K562 (cell line): ENCODE data around the gene NR1D2. TPM values are rescaled to one million over a fixed set of nuclear protein-coding genes. Genes with fewer than 3 reads are reported as not detected.

Experiments
- ATAC-seq: fragments of 200-7000 bp; cut with Tn5 transposase; 3 replicates; pipeline ENCODE4 v1.9.1; 2020; ENCODE audit warnings: moderate library complexity
- BruUV-seq: library from RNA; stranded (reverse); fragments of 400-500 nt; replicated peaks from 2 replicates; lab custom pipeline; 2021; lab: Mats Ljungman, UMichigan
- CTCF ChIA-PET: fragments of 300-600 bp; formaldehyde crosslinking; extraction: SDS; loops from one replicate; lab custom pipeline; 2021; ENCODE audit warnings: low intra/inter-chr PET ratio; lab: Yijun Ruan, JAX
- POLR2A ChIA-PET: fragments of 300-600, 350-650 bp; sonication (Branson Sonifier 250); formaldehyde crosslinking; extraction: SDS; loops from one replicate; lab custom pipeline; 2021; ENCODE audit warnings: antibody characterized with exemption, inconsistent platforms; lab: Yijun Ruan, JAX
- DNase-seq, 4 experiments: peaks; one replicate each; pipeline versions ENCODE4 v3.0.0 to v3.0.0-alpha.2; 2011 to 2018; ENCODE audit warnings: low spot score in 3 of 4, mixed read lengths in 3 of 4; ENCODE audit errors: extremely low read depth in 1 of 4
- FAIRE-seq: peaks from 2 replicates; lab custom pipeline; 2011; peaks lifted over from hg19 to GRCh38; lab: Jason Lieb, UNC
- H2AFZ ChIP-seq: 2 replicates; pipeline ENCODE4 v1.6.0; 2011; ENCODE audit warnings: low read depth, low read length, control low read depth, inconsistent platforms
- H3K27ac ChIP-seq: fragments of 200-600 bp; 3 replicates; pipeline ENCODE4 v1.8.0; 2011; ENCODE audit warnings: low read depth, mild to moderate bottlenecking, control low read depth, inconsistent platforms, low read length, moderate library complexity, mixed read lengths; ENCODE audit errors: extremely low read depth
- H3K27me3 ChIP-seq, 2 experiments: fragments of 300-600 bp in 1 of 2; 2 replicates in 1 of 2; 3 replicates in 1 of 2; pipeline versions ENCODE4 v1.6.0 to v1.8.0; 2011; ENCODE audit warnings: inconsistent platforms in 2 of 2, low read length in 2 of 2, mild to moderate bottlenecking in 1 of 2, mixed read lengths in 1 of 2, moderate library complexity in 1 of 2; ENCODE audit not compliant: control insufficient read depth in 2 of 2, insufficient read depth in 2 of 2
- H3K36me3 ChIP-seq: fragments of 300-600 bp; 3 replicates; pipeline ENCODE4 v1.8.0; 2011; ENCODE audit warnings: mild to moderate bottlenecking, low read length, inconsistent platforms; ENCODE audit not compliant: control insufficient read depth, insufficient read depth
- H3K4me1 ChIP-seq, 2 experiments: fragments of 200-600 bp in 1 of 2; replicated peaks in 1 of 2; 2 replicates in 1 of 2; 3 replicates in 1 of 2; pipeline versions ENCODE4 v1.5.1 to v1.8.0; 2011; ENCODE audit warnings: inconsistent platforms in 2 of 2, low read length in 2 of 2, mild to moderate bottlenecking in 1 of 2, mixed read lengths in 1 of 2, moderate library complexity in 1 of 2; ENCODE audit not compliant: control insufficient read depth in 2 of 2, insufficient read depth in 2 of 2
- H3K4me2 ChIP-seq: 2 replicates; pipeline ENCODE4 v1.6.1; 2011; ENCODE audit warnings: low read length, control low read depth, inconsistent platforms, mixed read lengths; ENCODE audit not compliant: insufficient read depth
- H3K4me3 ChIP-seq: fragments of 200-600 bp; sonication (generic), shearing (Covaris generic); 2 replicates; pipeline ENCODE4 v1.5.1; 2016; ENCODE audit warnings: control low read depth, inconsistent platforms
- H3K79me2 ChIP-seq: fragments of 200-600 bp; 3 replicates; pipeline ENCODE4 v1.8.0; 2011; ENCODE audit warnings: low read length, inconsistent platforms; ENCODE audit not compliant: control insufficient read depth, insufficient read depth
- H3K9ac ChIP-seq, 2 experiments: 2 replicates each; pipeline versions ENCODE4 v1.6.0 to v1.6.1; 2011; ENCODE audit warnings: low read depth in 2 of 2, low read length in 2 of 2, control low read depth in 1 of 2, inconsistent platforms in 1 of 2, mild to moderate bottlenecking in 1 of 2, mixed read lengths in 1 of 2; ENCODE audit not compliant: insufficient read depth in 1 of 2
- H3K9me1 ChIP-seq: one replicate; pipeline ENCODE4 v1.6.0; 2011; ENCODE audit warnings: inconsistent platforms, mild to moderate bottlenecking, low read length, moderate library complexity; ENCODE audit not compliant: control insufficient read depth, insufficient read depth
- H3K9me3 ChIP-seq: replicated peaks from 2 replicates; pipeline ENCODE4 v1.5.1; 2011; ENCODE audit warnings: low read depth, low read length, inconsistent platforms; ENCODE audit not compliant: control insufficient read depth, insufficient read depth
- H4K20me1 ChIP-seq: replicated peaks from 2 replicates; pipeline ENCODE4 v1.6.1; 2011; ENCODE audit warnings: low read length, inconsistent platforms, mixed read lengths; ENCODE audit not compliant: control insufficient read depth, insufficient read depth
- BRD4 ChIP-seq: fragments of 200-600 bp; sonication (generic); IDR thresholded peaks from 2 replicates; pipeline ENCODE4 v1.6.1; 2017; ENCODE audit warnings: inconsistent platforms
- CREBBP ChIP-seq: IDR thresholded peaks from one replicate; pipeline ENCODE4 v1.6.1; 2012; ENCODE audit warnings: low read depth, mild to moderate bottlenecking, control low read depth, inconsistent platforms, low read length
- EP300 ChIP-seq: IDR thresholded peaks from 2 replicates; pipeline ENCODE4 v1.6.1; 2012; ENCODE audit warnings: low read length, improper control_type of control experiment
- L3MBTL2 ChIP-seq: fragments of 450-650 bp; IDR thresholded peaks from 2 replicates; pipeline ENCODE4 v1.6.1; 2016; ENCODE audit warnings: mild to moderate bottlenecking, moderate library complexity
- MTF1 ChIP-seq: fragments of 250-450 bp; sonication (Bioruptor Pico); IDR thresholded peaks from 2 replicates; pipeline ENCODE4 v1.9.0; 2021; ENCODE audit warnings: moderate library complexity, mild to moderate bottlenecking, inconsistent platforms, borderline replicate concordance
- MYC ChIP-seq, 2 experiments: fragments of 250-450 bp in 1 of 2; sonication (Bioruptor Pico) in 1 of 2; IDR thresholded peaks; 2 replicates each; pipeline versions ENCODE4 v1.5.1 to v1.6.1; 2012 to 2021; ENCODE audit warnings: low read depth in 2 of 2, borderline replicate concordance in 1 of 2, improper control_type of control experiment in 1 of 2, low read length in 1 of 2, mild to moderate bottlenecking in 1 of 2, moderate library complexity in 1 of 2
- PCBP2 ChIP-seq: fragments of 200-400 bp; formaldehyde crosslinking; IDR thresholded peaks from 2 replicates; pipeline ENCODE4 v1.6.1; 2018; ENCODE audit warnings: low read length, low read depth, mild to moderate bottlenecking, moderate library complexity; ENCODE audit not compliant: poor library complexity, severe bottlenecking
- POLR2A ChIP-seq: fragments of 450-650 bp; conservative IDR thresholded peaks from 2 replicates; pipeline ENCODE4 v1.6.1; 2016
- PTRF ChIP-seq: fragments of 450-650 bp; IDR thresholded peaks from 2 replicates; pipeline ENCODE4 v1.6.1; 2016; ENCODE audit warnings: mild to moderate bottlenecking, missing genetic modification characterization, missing compliant biosample characterization
- SAFB ChIP-seq: fragments of 200-400 bp; formaldehyde crosslinking; IDR thresholded peaks from 2 replicates; pipeline ENCODE4 v1.6.1; 2017; ENCODE audit warnings: low read depth, low read length, borderline replicate concordance
- TGIF2 ChIP-seq: sonication (generic); formaldehyde crosslinking; IDR thresholded peaks from 2 replicates; pipeline ENCODE4 v1.8.1; 2022; ENCODE audit warnings: mild to moderate bottlenecking, missing genetic modification reagents, moderate library complexity
- TRIM28 ChIP-seq: fragments of 450-650 bp; IDR thresholded peaks from 2 replicates; pipeline ENCODE4 v1.6.1; 2017
- U2AF1 ChIP-seq: fragments of 200-400 bp; formaldehyde crosslinking; optimal IDR thresholded peaks from 2 replicates; pipeline ENCODE3; 2017; ENCODE audit warnings: mild to moderate bottlenecking, low read depth, low read length, moderate library complexity
- WGBS: fragments of 100-300 bp; shearing (Covaris generic); methylation state at CpG from one replicate; pipeline ENCODE4 v1.1.6; 2016; ENCODE audit warnings: low coverage, mixed read lengths; ENCODE audit not compliant: insufficient coverage; ENCODE audit errors: missing lambda C conversion rate; 5-methylcytosine and 5-hydroxymethylcytosine counted together
- in situ Hi-C: fragments of 300-500 bp; cut with MboI; formaldehyde crosslinking; loops from 4 replicates; pipeline ENCODE4 v1.15.0; 2018; ENCODE audit warnings: inconsistent platforms, mixed read lengths
- intact Hi-C: fragments of 100-400 bp; cut with micrococcal nuclease; formaldehyde crosslinking; loops from 2 replicates; pipeline ENCODE4 v1.14.2; 2022
- polyA plus RNA-seq, 8 experiments: library from polyadenylated mRNA; depleted of rRNA in 4 of 8; stranded (reverse) in 5 of 8; unstranded in 3 of 8; fragments of >200 nt; fragmentation: Nextera tagmentation in 2 of 8; fragmentation: Illumina TruSeq in 1 of 8; extraction: Ambion mirVana in 2 of 8; extraction: Trizol in 1 of 8; gene quantifications; 2 replicates each; pipeline versions ENCODE4 v1.2.1 to v1.2.3, GENCODE V29; 2011 to 2014; ENCODE audit warnings: inconsistent platforms in 1 of 8, missing spikeins in 1 of 8
- total RNA-seq, 7 experiments: library from RNA; depleted of rRNA in 6 of 7; stranded (reverse); fragments of >200 nt in 6 of 7; fragmentation: Illumina TruSeq in 2 of 7; extraction: Trizol in 2 of 7; gene quantifications; 2 replicates each; pipeline versions ENCODE4 v1.2.1 to v1.2.3, GENCODE V29; 2011 to 2021; ENCODE audit warnings: low replicate concordance in 1 of 7
- TF ChIP-seq, protein P1 (sequence below): IDR thresholded peaks from 2 replicates; pipeline ENCODE4 v1.6.1; 2012; ENCODE audit warnings: low read depth, low read length, improper control_type of control experiment, borderline replicate concordance
- TF ChIP-seq, protein P2 (sequence below), 2 experiments: IDR thresholded peaks in 1 of 2; conservative IDR thresholded peaks in 1 of 2; 2 replicates each; pipeline ENCODE4 v1.6.1; 2016; ENCODE audit warnings: low read depth in 2 of 2, mild to moderate bottlenecking in 1 of 2, missing compliant biosample characterization in 1 of 2, missing genetic modification characterization in 1 of 2, moderate library complexity in 1 of 2
- TF ChIP-seq, protein P3 (sequence below): fragments of 450-650 bp; IDR thresholded peaks from 2 replicates; pipeline ENCODE4 v1.6.1; 2014; ENCODE audit warnings: low read depth, mild to moderate bottlenecking, moderate library complexity, borderline replicate concordance

Gene NR1D2
- total and polyA plus RNA-seq, 9 of the 15 experiments (the other 6 are each of a cell fraction or from before 2014, with no cell fraction given) = 1.2 to 5.5 (median 2.9) TPM

DNA sequence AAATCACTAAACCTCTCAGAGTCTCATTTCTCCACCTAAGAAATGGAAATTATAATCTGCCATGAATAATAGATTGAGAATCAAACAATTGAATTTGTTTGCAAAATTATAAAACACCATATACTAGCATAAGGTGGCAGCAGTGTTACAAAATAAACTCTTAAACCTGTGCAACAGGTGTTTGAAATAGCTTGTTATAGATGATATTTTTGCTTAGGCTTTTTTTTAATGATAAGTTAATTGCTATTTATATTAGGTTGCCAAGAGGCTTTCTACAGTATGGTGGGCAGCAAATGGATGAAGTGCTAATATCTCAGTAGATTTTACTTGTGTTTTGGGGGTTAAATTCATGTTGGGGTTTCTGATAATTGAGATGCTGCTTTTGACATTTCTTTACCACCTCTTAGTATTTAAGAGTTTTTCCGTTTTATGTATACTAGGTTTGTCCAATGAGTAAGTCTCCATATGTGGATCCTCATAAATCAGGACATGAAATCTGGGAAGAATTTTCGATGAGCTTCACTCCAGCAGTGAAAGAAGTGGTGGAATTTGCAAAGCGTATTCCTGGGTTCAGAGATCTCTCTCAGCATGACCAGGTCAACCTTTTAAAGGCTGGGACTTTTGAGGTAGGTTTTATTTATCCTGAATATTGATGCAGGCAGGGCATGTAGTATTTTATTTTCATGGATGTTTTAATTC lies 19.6 kb downstream of the NR1D2 start:
- 62% methylated on average over 3 of the region's 3 CpGs for WGBS
- H3K36me3 ChIP-seq = peaks cover 3% of the 10 kb centered on the region; the same call in 1 of the 3 replicates
- POLR2A ChIA-PET = interaction anchor here (1.0 to 1.6 kb wide), 2 partner anchors 16 to 47 kb away, joined by 3 to 4 read pairs; no protein-coding TSS in a partner anchor

More for the DNA sequence above, 19.6 kb downstream of the NR1D2 start:
- Histone ChIP-seq H2AFZ (no peak overlapping the region), H3K9me1 (no peaks in the 10 kb centered on the region), H3K4me3 (no peak overlapping the region), H4K20me1 (no peaks in the 10 kb centered on the region), H3K79me2 (no peaks in the 10 kb centered on the region), H3K9ac (no peak overlapping the region), H3K27ac (no peak overlapping the region), H3K4me1 (no peaks in the 10 kb centered on the region), H3K9me3 (no peaks in the 10 kb centered on the region), H3K27me3 (no peaks in the 10 kb centered on the region), H3K4me2 (no peak overlapping the region)
- ATAC-seq (no peak), DNase-seq (no peak), FAIRE-seq (no peak)
- TF ChIP-seq PCBP2 (no peak), TGIF2 (CRISPR knock-in tag) (no peak), CREBBP (no peak), MTF1 (CRISPR knock-in tag) (no peak), U2AF1 (no peak), SAFB (no peak), BRD4 (no peak), L3MBTL2 (no peak), EP300 (no peak), TRIM28 (no peak), POLR2A (no peak), PTRF (no peak), MYC (IDR thresholded peaks at IDR 0.05; ENCODE audit: low read depth, low read length) (no peak), MYC (CRISPR knock-in tag; IDR thresholded peaks at IDR 0.05; ENCODE audit: borderline replicate concordance, low read depth) (no peak)
- TF ChIP-seq, protein P1, sequence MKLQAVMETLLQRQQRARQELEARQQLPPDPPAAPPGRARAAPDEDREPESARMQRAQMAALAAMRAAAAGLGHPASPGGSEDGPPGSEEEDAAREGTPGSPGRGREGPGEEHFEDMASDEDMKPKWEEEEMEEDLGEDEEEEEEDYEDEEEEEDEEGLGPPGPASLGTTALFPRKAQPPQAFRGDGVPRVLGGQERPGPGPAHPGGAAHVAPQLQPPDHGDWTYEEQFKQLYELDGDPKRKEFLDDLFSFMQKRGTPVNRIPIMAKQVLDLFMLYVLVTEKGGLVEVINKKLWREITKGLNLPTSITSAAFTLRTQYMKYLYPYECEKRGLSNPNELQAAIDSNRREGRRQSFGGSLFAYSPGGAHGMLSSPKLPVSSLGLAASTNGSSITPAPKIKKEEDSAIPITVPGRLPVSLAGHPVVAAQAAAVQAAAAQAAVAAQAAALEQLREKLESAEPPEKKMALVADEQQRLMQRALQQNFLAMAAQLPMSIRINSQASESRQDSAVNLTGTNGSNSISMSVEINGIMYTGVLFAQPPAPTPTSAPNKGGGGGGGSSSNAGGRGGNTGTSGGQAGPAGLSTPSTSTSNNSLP = no peak
- TF ChIP-seq, protein P2, sequence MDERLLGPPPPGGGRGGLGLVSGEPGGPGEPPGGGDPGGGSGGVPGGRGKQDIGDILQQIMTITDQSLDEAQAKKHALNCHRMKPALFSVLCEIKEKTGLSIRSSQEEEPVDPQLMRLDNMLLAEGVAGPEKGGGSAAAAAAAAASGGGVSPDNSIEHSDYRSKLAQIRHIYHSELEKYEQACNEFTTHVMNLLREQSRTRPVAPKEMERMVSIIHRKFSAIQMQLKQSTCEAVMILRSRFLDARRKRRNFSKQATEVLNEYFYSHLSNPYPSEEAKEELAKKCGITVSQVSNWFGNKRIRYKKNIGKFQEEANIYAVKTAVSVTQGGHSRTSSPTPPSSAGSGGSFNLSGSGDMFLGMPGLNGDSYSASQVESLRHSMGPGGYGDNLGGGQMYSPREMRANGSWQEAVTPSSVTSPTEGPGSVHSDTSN (CRISPR knock-in tag; IDR thresholded peaks at IDR 0.05; ENCODE audit: low read depth) = no peak
- TF ChIP-seq, protein P2 (tag; conservative IDR thresholded peaks at IDR 0.05; ENCODE audit: low read depth) = no peak
- TF ChIP-seq, protein P3, sequence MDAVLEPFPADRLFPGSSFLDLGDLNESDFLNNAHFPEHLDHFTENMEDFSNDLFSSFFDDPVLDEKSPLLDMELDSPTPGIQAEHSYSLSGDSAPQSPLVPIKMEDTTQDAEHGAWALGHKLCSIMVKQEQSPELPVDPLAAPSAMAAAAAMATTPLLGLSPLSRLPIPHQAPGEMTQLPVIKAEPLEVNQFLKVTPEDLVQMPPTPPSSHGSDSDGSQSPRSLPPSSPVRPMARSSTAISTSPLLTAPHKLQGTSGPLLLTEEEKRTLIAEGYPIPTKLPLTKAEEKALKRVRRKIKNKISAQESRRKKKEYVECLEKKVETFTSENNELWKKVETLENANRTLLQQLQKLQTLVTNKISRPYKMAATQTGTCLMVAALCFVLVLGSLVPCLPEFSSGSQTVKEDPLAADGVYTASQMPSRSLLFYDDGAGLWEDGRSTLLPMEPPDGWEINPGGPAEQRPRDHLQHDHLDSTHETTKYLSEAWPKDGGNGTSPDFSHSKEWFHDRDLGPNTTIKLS = no peak
- CTCF ChIA-PET = no interaction called here
- intact Hi-C loops (no loop called here), in situ Hi-C loops (no loop called here)
- no TSS peak for BruUV-seq
